Stimulated activated naive B cell treated with anti-CD40 and anti-IgM and Interleukin-4, amounts not matched to agents 10 μg/mL and 1 μg/mL and 100 μg/mL, for 72 hours (primary cell): ENCODE data around the gene NUDT19.
"Not testable (repeated sequence)": the region's sequence is repeated elsewhere in the genome, so short reads cannot be mapped to it uniquely, and the experiment has no call there.

Source experiments
- ATAC-seq, 2 donors: fragments of 150-1000 bp; cut with Tn5 transposase; replicated peaks; 2 replicates each; pipeline ENCODE4 v1.10.0; 2021; ENCODE audit warnings: moderate library complexity in 1 of 2
- DNase-seq: peaks from one replicate; pipeline ENCODE4 v3.0.0; 2021
- H3K27ac Mint-ChIP-seq: one replicate; pipeline ENCODE4 v1.8.0; 2022; ENCODE audit warnings: mild to moderate bottlenecking, mixed read lengths
- H3K27me3 Mint-ChIP-seq, 2 donors: one replicate each; pipeline ENCODE4 v1.8.0; 2022; ENCODE audit warnings: mixed read lengths in 2 of 2
- H3K36me3 Mint-ChIP-seq, 2 donors: one replicate each; pipeline ENCODE4 v1.8.0; 2022; ENCODE audit warnings: mixed read lengths in 2 of 2, mild to moderate bottlenecking in 1 of 2
- H3K4me1 Mint-ChIP-seq, 2 donors: one replicate each; pipeline ENCODE4 v1.8.0; 2022; ENCODE audit warnings: mixed read lengths in 2 of 2, mild to moderate bottlenecking in 1 of 2
- H3K4me3 Mint-ChIP-seq, 2 donors: one replicate each; pipeline ENCODE4 v1.8.0; 2022; ENCODE audit warnings: mild to moderate bottlenecking in 2 of 2, mixed read lengths in 2 of 2, moderate library complexity in 1 of 2
- H3K9me3 Mint-ChIP-seq, 2 donors: one replicate each; pipeline ENCODE4 v1.8.0; 2022; ENCODE audit warnings: mixed read lengths in 2 of 2, mild to moderate bottlenecking in 1 of 2

The NUDT19 gene

GRCh38 chr19:32686847-32687475, 4.7 kb upstream of the NUDT19 start:
- peaks cover 6 to 9% of the 10 kb centered on the region in 2 donors for H3K36me3 Mint-ChIP-seq
- H3K27ac Mint-ChIP-seq, result no peak overlapping the region
- peaks cover 0 to 4% of the 10 kb centered on the region in 2 donors for H3K27me3 Mint-ChIP-seq
- ATAC-seq (no peak), DNase-seq (no peak)
- H3K9me3 Mint-ChIP-seq, result no peaks in the 10 kb centered on the region
- peaks cover 7 to 10% of the 10 kb centered on the region in 2 donors for H3K4me1 Mint-ChIP-seq
- no peak overlapping the region for H3K4me3 Mint-ChIP-seq

DNA sequence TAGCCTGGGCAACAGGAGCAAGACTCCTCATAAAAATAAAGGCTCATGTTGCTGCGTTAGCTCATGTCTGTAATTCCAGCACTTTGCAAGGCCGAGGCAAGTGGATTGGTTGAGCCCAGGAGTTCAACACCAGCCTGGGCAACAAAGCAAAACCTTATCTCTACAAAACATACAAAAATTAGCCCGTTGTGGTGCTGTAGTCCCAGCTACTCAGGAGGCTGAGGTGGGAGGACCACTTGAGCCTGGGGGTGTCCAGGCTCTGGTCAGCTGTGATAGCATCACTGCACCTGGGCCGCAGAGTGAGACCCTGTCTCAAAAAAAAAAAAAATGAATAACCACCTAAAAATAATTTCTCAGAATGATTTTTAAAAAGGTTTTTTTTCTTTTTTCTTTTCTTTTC, 3.9 kb upstream of the NUDT19 start:
- ATAC-seq, result no peak
- H3K4me3 Mint-ChIP-seq, result no peak overlapping the region
- H3K27ac Mint-ChIP-seq, result no peak overlapping the region
- peaks cover 8 to 10% of the 10 kb centered on the region in 2 donors for H3K36me3 Mint-ChIP-seq
- peaks cover 7 to 12% of the 10 kb centered on the region in 2 donors for H3K4me1 Mint-ChIP-seq
- no peak for DNase-seq
- H3K27me3 Mint-ChIP-seq, result peaks cover 0 to under 1% of the 10 kb centered on the region in 2 donors
- no peaks in the 10 kb centered on the region for H3K9me3 Mint-ChIP-seq

DNA sequence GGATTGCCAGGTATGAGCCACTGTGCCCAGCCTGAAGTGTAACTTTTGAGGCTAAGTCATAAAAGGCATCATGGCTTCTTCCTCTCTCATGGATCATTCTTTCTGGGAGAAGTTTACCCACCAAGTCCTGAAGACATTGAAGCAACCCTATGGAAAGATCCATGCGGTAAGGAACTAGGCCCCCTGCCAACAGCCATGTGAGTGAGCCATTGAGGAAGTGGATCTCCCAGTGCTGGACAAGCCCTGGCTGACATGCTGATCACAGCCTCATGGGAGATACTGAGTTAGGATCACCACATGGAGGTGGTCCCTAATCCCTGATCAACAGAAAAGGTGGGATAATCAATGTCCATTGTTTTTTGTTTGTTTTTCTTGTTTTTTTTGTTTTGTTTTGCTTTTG, 3.3 kb upstream of the NUDT19 start:
- H3K36me3 Mint-ChIP-seq, result peaks cover 14 to 16% of the 10 kb centered on the region in 2 donors
- ATAC-seq, result no peak
- peaks cover 10 to 18% of the 10 kb centered on the region in 2 donors for H3K4me1 Mint-ChIP-seq
- DNase-seq, result no peak
- H3K9me3 Mint-ChIP-seq, result no peaks in the 10 kb centered on the region
- H3K27me3 Mint-ChIP-seq, result peaks cover 3 to 7% of the 10 kb centered on the region in 2 donors
- H3K4me3 Mint-ChIP-seq, result no peak overlapping the region
- no peak overlapping the region for H3K27ac Mint-ChIP-seq

DNA sequence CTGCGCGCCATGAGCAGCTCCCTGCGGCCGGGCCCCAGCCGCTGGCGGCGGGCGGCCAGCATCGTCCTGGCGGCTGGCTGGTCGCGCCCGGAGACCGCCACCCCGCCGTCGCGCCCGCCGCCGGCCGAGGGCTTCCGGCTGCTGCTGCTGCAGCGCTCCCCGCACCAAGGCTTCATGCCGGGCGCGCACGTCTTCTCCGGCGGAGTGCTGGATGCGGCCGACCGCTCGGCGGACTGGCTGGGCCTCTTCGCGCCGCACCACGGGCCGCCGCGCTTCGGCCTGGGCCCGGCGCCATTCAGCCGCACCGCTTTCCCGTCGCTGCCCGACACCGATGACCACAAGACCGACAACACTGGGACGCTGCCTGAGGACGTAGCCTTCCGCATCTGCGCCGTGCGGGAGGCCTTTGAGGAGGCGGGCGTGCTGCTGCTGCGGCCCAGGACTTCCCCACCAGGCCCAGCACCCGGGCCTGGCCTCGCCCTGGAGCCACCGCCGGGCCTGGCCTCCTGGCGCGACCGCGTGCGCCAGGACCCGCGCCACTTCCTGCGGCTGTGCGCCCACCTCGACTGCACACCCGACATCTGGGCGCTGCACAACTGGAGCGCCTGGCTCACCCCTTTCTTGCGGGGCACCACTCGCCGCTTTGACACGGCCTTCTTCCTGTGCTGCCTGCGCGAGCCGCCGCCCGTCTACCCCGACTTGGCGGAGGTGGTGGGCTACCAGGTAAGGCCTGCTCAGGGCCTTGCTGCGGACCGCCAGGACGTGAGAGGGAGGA, 518 bp downstream of the NUDT19 start:
- peaks cover 3 to 7% of the 10 kb centered on the region in 2 donors for H3K27me3 Mint-ChIP-seq
- ATAC-seq (peak; percentile 85 to 88), DNase-seq (peak; percentile 74)
- H3K4me3 Mint-ChIP-seq, result peak overlapping the region; percentile 91 to 94
- H3K4me1 Mint-ChIP-seq, result peaks cover 24 to 47% of the 10 kb centered on the region in 2 donors
- H3K9me3 Mint-ChIP-seq, result no peaks in the 10 kb centered on the region
- H3K27ac Mint-ChIP-seq, result peak overlapping the region; percentile 96
- peaks cover 27 to 36% of the 10 kb centered on the region in 2 donors for H3K36me3 Mint-ChIP-seq

DNA sequence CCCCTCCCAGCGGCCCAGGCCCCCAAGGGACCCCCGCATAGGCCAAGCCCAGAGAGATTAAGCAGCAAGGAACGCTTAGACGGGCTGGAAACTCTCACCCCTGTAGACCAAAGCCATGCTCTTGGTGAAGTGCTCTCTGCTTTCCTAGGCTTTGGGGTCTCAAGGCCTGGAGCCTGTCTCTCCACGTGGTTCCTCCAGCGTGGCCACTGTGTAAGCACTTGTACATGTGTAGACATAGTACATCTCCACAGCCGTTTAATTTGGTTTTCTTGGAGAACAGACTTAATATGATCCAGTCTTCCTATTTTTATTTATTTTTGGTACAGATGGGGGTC, 1.1 kb downstream of the NUDT19 start:
- Mint-ChIP-seq H3K4me3 (peak overlapping the region; percentile 91 to 94), H3K27ac (peak overlapping the region; percentile 96), H3K27me3 (peaks cover 3 to 7% of the 10 kb centered on the region in 2 donors), H3K36me3 (peaks cover 30 to 41% of the 10 kb centered on the region in 2 donors), H3K4me1 (peaks cover 26 to 51% of the 10 kb centered on the region in 2 donors), H3K9me3 (no peaks in the 10 kb centered on the region)
- peak; percentile 6 for ATAC-seq
- DNase-seq, result no peak

GRCh38 chr19:32693151-32694108, 1.8 kb downstream of the NUDT19 start:
- not testable (repeated sequence) for ATAC-seq, H3K27me3 Mint-ChIP-seq, H3K9me3 Mint-ChIP-seq
- peak overlapping the region; percentile 96 for H3K27ac Mint-ChIP-seq
- H3K4me3 Mint-ChIP-seq, result peak overlapping the region; percentile 91 to 94
- H3K4me1 Mint-ChIP-seq, result peaks cover 28 to 54% of the 10 kb centered on the region in 2 donors
- peak; percentile 20 for DNase-seq
- peaks cover 34 to 48% of the 10 kb centered on the region in 2 donors for H3K36me3 Mint-ChIP-seq

- peaks cover 28 to 54% of the 10 kb centered on the region in 2 donors for H3K4me1 Mint-ChIP-seq
- not testable (repeated sequence) for H3K9me3 Mint-ChIP-seq, H3K4me3 Mint-ChIP-seq, H3K27me3 Mint-ChIP-seq, ATAC-seq, DNase-seq, H3K27ac Mint-ChIP-seq
- peaks cover 41 to 57% of the 10 kb centered on the region in 2 donors for H3K36me3 Mint-ChIP-seq
Observed at GRCh38 chr19:32694316-32694715, 2.7 kb downstream of the NUDT19 start.

DNA sequence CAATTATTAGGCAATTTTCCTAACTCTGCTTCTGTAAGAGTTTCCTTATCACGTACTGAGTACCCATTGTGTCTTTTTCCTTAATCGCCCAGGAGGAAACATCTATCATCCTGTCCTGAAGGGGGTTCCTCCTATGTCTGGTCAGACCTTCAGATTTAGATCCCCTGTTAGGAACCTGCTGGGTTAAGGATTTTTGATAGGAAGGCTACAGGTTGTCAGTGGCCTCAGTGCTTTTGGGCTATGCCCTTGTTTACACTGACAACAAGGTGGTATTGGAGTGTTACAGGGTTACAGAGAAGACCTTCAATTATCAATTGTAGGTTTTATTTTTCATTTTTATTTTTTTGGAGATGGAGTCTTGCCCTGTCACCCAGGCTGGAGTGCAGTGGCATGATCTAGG, 3.2 kb downstream of the NUDT19 start:
- DNase-seq, H3K27ac Mint-ChIP-seq, H3K9me3 Mint-ChIP-seq, H3K4me3 Mint-ChIP-seq, H3K27me3 Mint-ChIP-seq, ATAC-seq: not testable (repeated sequence)
- Mint-ChIP-seq H3K36me3 (peaks cover 46 to 62% of the 10 kb centered on the region in 2 donors), H3K4me1 (peaks cover 28 to 54% of the 10 kb centered on the region in 2 donors)

DNA sequence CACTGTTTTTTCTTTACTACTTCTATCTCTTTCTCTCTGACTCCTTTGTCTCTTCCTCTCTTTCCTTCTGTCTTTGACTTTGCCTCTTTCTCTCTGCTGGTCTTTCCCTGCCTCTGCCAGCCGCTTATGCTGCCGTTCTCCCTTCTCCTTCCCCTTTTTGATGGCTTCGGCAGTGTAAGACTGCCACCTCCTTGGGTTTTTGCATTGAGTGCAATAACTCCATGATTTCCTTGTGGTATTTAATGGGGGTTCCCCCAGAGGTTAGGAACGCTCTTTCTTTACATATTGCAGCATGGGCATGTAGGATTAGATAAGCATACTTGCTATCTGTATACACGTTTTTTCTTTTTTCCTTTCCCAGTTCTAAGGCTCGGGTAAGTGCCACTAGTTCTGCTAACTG, 3.9 kb downstream of the NUDT19 start:
- Mint-ChIP-seq H3K36me3 (peaks cover 52 to 69% of the 10 kb centered on the region in 2 donors), H3K4me3 (peak overlapping the region; percentile 35 to 42), H3K4me1 (peaks cover 28 to 54% of the 10 kb centered on the region in 2 donors), H3K27ac (peak overlapping the region; percentile 43)
- not testable (repeated sequence) for ATAC-seq, H3K9me3 Mint-ChIP-seq, H3K27me3 Mint-ChIP-seq, DNase-seq

DNA sequence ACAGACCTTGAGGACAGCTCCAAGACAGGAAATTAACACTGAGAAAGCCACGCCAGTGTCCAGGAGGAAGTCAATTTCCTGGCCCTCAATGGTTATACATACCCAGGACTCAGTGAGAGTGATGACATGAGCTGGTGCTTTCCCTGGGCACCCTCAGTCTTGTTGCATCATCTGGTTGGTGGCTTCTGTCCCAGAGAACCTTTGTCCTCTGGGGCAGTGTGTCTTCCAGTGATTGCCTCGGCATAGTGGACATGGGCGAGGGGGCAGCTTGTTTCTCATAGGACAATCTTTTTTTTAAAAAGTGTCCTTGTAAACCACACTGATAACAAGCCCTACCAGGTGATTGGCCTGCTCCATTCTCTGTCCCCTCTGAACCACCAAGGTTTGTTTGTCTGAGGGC, 5.2 kb downstream of the NUDT19 start:
- not testable (repeated sequence) for ATAC-seq, H3K27me3 Mint-ChIP-seq, H3K27ac Mint-ChIP-seq, H3K4me3 Mint-ChIP-seq, DNase-seq, H3K9me3 Mint-ChIP-seq
- peaks cover 22 to 43% of the 10 kb centered on the region in 2 donors for H3K4me1 Mint-ChIP-seq
- peaks cover 53 to 76% of the 10 kb centered on the region in 2 donors for H3K36me3 Mint-ChIP-seq

DNA sequence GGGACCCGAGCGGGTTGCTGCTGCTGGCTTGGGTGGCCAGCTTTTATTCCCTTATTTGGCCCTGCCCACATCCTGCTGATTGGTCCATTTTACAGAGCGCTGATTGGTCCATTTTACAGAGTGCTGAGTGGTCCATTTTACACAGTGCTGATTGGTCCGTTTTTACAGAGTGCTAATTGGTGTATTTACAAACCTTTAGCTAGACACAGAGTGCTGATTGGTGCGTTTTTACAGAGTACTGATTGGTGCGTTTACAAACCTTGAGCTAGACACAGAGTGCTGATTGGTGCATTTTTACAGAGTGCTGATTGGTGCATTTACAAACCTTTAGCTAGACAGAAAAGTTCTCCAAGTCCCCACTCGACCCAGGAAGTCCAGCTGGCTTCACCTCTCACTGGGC, 8.5 kb downstream of the NUDT19 start:
- H3K27me3 Mint-ChIP-seq, H3K4me3 Mint-ChIP-seq, ATAC-seq, H3K27ac Mint-ChIP-seq, H3K9me3 Mint-ChIP-seq, DNase-seq: not testable (repeated sequence)
- H3K4me1 Mint-ChIP-seq, result peaks cover 10 to 18% of the 10 kb centered on the region in 2 donors
- peaks cover 62 to 80% of the 10 kb centered on the region in 2 donors for H3K36me3 Mint-ChIP-seq

- Mint-ChIP-seq H3K36me3 (peaks cover 56 to 79% of the 10 kb centered on the region in 2 donors), H3K27me3 (no peaks in the 10 kb centered on the region), H3K4me1 (peaks cover 4 to 7% of the 10 kb centered on the region in 2 donors), H3K27ac (no peak overlapping the region), H3K4me3 (no peak overlapping the region), H3K9me3 (peaks cover 4 to 8% of the 10 kb centered on the region in 2 donors)
- DNase-seq (no peak), ATAC-seq (no peak)
Observed at GRCh38 chr19:32702010-32702409, 10.4 kb downstream of the NUDT19 start.

GRCh38 chr19:32704006-32704405, 12.4 kb downstream of the NUDT19 start:
- H3K4me3 Mint-ChIP-seq, H3K4me1 Mint-ChIP-seq, H3K27me3 Mint-ChIP-seq, H3K9me3 Mint-ChIP-seq, ATAC-seq, DNase-seq: not testable (repeated sequence)
- Mint-ChIP-seq H3K36me3 (peaks cover 51 to 73% of the 10 kb centered on the region in 2 donors), H3K27ac (peak overlapping the region; percentile 37)

DNA sequence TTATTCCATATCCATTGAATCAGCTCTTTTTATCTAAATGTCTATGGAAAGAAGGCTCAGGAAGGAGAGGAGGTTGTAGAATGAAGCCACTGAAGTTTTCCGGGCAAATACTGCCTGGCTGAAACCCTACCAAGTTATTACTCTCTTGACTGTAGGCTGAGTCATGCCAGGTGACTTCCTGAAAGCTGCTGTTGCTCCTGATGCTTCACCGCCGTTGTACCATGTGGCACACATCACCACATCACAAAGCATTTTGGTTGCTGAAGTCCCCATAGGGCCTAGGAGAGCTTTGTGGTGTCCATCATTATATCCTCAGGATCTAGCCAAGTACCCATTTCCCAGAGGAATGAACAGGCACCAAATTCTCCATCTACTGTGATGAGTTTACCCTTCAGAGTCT, 16.8 kb downstream of the NUDT19 start:
- H3K36me3 Mint-ChIP-seq, result peaks cover 29 to 52% of the 10 kb centered on the region in 2 donors
- peak overlapping the region; percentile 37 for H3K27ac Mint-ChIP-seq
- peaks cover 0 to 5% of the 10 kb centered on the region in 2 donors for H3K9me3 Mint-ChIP-seq
- DNase-seq (no peak), ATAC-seq (peak; percentile 34 to 43)
- H3K4me3 Mint-ChIP-seq, result no peak overlapping the region
- no peaks in the 10 kb centered on the region for H3K27me3 Mint-ChIP-seq
- no peaks in the 10 kb centered on the region for H3K4me1 Mint-ChIP-seq
